ENCODE data around the gene SNX9. TPM values are rescaled to one million over a fixed set of nuclear protein-coding genes. Genes with fewer than 3 reads are reported as not detected.
A peak's percentile ranks its signal among the peaks of the same experiment; 100 is the strongest.
"Not testable (repeated sequence)": the region's sequence is repeated elsewhere in the genome, so short reads cannot be mapped to it uniquely, and the experiment has no call there.

The SNX9 gene
- total RNA-seq, 1 experiment from 2014 or later = 51.4 TPM

GRCh38 chr6:157942351-157942750, 119.3 kb downstream of the SNX9 start:
- H3K36me3 ChIP-seq = peaks cover 92% of the 10 kb centered on the region

DNA sequence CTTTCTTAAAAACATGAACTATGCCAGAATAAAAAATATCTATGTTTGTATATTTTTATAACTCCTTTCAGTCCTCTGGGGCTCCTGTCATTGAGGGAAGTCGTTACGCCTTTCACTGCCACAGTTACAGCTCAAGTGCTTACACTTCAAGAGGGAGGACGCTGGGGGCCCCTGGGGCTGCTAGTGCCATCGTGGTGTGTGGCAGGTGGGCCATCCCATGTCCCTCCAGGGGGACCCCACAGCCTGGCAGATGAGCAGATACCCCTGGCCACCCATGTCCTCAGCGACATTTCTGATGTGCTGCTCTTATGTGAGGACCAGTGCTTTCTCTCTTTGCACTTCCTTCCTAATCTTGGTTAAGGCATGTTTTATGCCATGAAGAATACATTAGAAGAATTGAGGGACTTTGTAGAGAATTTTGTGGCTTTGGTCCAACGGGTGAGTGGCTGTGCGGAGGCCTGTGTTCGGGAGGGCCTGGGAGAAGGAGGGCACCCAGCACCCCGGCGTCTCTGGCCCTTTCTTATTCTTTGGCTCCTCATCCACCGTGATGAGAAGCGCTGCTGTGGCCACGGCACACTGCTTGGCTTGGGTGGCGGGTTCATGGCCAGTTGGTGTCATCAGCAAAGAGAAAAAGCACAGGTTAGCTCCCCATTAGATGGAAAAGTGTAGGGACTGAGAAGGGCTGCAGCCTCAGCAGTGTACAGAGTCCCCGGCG, 120.4 kb downstream of the SNX9 start:
- Histone ChIP-seq H3K27me3 (no peaks in the 10 kb centered on the region), H3K9me3 (peaks cover 6% of the 10 kb centered on the region), H3K36me3 (peaks cover 90% of the 10 kb centered on the region), H3K4me3 (no peak overlapping the region)
- no peak for DNase-seq

More at GRCh38 chr6:157942351-157942750, 119.3 kb downstream of the SNX9 start:
- no peak for DNase-seq
- Histone ChIP-seq H3K4me3 (no peak overlapping the region), H3K27me3 (no peaks in the 10 kb centered on the region), H3K9me3 (peaks cover 1% of the 10 kb centered on the region; the same call in 1 of the 2 replicates)

- H3K9me3 ChIP-seq = peaks cover 6% of the 10 kb centered on the region
- H3K36me3 ChIP-seq = peaks cover 84% of the 10 kb centered on the region
- H3K27me3 ChIP-seq = no peaks in the 10 kb centered on the region
- H3K4me3 ChIP-seq = no peak overlapping the region
- no peak for DNase-seq
These were observed 120.9 kb downstream of the SNX9 start for GRCh38 chr6:157943964-157944283.

DNA sequence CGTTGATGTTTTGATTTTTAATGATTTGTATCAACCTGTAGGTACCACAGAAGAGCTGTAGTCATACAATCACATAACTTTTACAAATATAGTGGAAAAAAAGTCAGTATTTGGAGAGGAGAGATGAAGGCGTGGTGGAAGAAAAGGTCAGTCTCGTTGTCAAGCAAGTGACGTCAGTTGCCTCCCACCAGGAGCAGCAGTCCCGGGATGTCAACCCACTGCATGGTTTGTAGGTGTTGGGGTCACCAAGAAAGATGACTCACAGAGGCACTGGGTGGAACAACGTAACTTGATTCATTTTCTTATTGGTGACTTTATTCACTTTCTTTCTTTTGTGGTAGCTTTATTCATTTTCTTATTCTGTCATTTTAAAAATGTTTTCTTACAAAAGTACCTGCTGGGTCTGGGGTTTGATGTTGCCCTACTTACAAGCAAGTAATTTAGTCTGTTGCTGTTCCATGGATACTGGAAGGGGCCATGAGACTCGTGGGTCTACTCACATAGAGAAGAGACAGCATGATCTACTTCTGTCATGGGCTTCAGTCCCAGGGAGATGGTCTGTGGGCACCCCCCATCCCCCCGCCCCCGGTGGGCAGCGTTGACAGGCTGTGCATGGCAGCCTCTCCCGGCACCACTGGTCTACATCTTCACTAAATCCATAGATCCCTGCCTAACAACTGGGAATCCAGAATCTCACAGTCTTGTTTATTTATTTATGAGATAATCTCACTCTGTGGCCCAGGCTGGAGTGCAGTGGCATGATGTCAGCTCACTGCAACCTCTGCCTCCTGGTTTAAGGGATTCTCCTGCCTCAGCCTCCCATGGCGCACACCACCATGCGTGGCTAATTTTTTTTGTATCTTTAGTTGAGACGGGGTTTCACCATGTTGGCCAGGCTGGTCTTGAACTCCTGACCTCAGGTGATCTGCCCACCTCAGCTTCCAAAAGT, 122.2 kb downstream of the SNX9 start:
- no peak for DNase-seq
- Histone ChIP-seq H3K36me3 (peaks cover 74% of the 10 kb centered on the region), H3K9me3 (peaks cover 12% of the 10 kb centered on the region), H3K4me3 (no peak overlapping the region), H3K27me3 (no peaks in the 10 kb centered on the region)

DNA sequence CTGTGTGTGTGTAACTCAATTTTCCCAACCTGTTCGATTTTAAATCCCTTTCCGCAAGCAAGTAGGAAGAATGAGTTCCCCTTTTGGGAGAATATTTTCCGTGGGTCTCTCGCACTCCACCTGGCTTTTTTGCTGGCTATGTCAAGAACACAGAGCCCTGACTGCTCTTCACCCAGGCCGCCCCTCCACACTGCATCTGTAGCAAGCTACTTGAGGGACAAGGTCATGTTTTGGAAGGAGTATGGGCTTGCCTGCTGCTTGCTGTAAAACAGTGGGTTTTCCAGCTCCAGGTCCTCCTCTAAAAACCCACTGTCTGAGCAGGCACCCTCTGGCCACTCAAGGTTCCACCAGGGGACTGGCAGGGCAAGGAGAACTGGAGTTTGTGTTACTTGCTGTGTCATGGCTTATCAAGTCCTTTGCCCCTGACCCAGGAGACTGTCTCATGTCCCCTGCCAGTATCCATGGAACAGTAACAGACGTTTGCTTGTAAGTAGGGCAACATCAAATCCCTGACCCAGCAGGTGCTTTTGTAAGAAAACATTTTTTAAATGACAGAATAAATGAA, 123.1 kb downstream of the SNX9 start:
- DNase-seq = no peak
- Histone ChIP-seq H3K36me3 (peaks cover 65% of the 10 kb centered on the region), H3K27me3 (no peaks in the 10 kb centered on the region)

GRCh38 chr6:157946865-157947532, 124.0 kb downstream of the SNX9 start:
- no peak for DNase-seq

More for the DNA sequence above, 123.1 kb downstream of the SNX9 start:
- peaks cover 12% of the 10 kb centered on the region for H3K9me3 ChIP-seq
- no peak overlapping the region for H3K4me3 ChIP-seq

DNA sequence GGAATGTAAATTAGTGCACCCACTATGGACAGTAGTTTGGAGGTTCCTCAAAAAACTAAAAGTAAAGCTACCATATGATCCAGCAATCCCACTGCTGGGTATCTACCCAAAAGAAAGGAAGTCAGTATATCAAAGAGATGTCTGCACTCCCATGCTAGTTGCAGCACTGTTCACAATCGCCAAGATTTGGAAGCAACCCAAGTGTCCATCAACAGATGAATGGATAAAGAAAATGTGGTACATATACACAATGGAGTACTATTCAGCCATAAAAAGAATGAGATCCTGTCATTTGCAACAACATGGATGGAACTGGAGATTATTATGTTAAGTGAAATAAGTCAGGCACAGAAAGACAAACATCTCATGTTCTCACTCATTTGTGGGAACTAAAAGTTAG, 127.9 kb downstream of the SNX9 start:
- not testable (repeated sequence) for H3K27me3 ChIP-seq, H3K4me3 ChIP-seq, DNase-seq
- Histone ChIP-seq H3K9me3 (peaks cover 12% of the 10 kb centered on the region), H3K36me3 (peaks cover 19% of the 10 kb centered on the region)

More at GRCh38 chr6:157946865-157947532, 124.0 kb downstream of the SNX9 start:
- Histone ChIP-seq H3K4me3 (no peak overlapping the region), H3K27me3 (no peaks in the 10 kb centered on the region), H3K36me3 (peaks cover 58% of the 10 kb centered on the region), H3K9me3 (peaks cover 12% of the 10 kb centered on the region)

DNA sequence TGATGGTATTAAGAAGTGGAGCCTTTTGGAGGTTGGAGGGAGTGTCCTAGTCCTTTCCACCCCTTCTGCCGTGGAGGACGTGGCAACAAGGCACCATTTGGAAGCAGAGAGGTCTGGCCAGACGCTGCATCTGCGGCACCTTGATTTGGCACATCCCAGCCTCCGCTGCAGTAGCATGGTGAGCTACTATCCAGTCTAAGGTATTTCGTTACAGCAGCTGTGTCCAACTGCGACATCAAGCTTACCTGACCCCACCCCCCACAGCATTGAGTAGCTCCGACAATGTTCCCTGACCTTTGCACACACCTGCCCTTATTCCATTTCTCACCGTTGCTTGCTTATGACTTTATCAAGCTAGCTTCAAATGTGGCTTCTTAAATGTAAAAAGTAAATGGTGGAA, 128.8 kb downstream of the SNX9 start:
- Histone ChIP-seq H3K4me3 (no peak overlapping the region), H3K36me3 (peaks cover 11% of the 10 kb centered on the region), H3K9me3 (peaks cover 12% of the 10 kb centered on the region), H3K27me3 (no peaks in the 10 kb centered on the region)
- DNase-seq = no peak

DNA sequence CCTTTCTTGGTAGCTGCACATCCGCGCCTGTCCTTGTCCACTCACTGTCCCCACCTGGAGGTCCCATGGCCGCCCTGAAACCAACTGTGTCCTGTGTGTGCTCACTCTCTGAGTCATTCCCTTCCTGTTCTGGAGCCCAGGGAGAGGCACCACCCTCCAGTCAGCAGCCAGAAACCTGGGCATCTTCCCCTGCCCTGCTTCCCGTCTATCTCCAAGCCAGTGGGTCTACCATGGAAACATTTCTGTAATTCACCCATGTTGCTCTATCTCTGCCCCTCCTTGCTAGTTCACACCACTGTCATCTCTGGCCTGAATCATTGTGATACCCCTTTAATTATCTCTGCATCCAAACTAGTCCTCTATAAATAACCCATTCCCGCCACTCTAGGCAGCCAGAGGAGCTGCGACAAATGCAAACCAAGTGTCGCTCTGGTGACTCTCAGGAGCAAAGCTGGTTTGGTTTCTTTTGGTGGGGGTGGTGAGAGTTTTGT, 129.9 kb downstream of the SNX9 start:
- Histone ChIP-seq H3K4me3 (no peak overlapping the region), H3K9me3 (peaks cover 11% of the 10 kb centered on the region), H3K36me3 (peaks cover under 1% of the 10 kb centered on the region; the same call in 1 of the 2 replicates), H3K27me3 (no peaks in the 10 kb centered on the region)
- peak; percentile 26 for DNase-seq

DNA sequence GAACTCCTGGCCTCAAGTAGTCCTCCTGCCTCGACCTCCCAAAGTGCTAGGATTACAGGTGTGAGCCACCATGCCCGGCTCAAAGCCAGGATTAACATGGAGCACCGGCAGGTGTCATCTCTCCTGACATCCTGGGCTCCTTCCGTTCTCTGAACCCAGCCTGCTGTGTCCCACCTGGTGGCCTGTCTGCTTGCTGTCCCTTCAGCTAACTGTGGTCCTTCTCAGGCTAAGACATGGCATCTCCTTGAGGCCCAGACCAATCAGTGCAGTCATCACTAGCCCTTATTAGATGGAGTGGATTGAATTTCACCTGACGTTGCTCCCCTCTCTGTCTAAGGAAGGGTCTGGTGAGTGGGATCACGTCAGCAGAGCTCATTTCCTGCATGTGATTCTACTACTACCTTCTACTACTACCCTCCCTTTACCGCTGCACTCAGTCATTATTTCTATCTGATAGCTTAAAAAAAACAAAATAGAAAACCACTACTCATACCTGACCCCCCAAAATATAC, 130.6 kb downstream of the SNX9 start:
- DNase-seq = no peak
- Histone ChIP-seq H3K4me3 (no peak overlapping the region), H3K27me3 (no peaks in the 10 kb centered on the region), H3K9me3 (peaks cover 10% of the 10 kb centered on the region), H3K36me3 (no peaks in the 10 kb centered on the region)

DNA sequence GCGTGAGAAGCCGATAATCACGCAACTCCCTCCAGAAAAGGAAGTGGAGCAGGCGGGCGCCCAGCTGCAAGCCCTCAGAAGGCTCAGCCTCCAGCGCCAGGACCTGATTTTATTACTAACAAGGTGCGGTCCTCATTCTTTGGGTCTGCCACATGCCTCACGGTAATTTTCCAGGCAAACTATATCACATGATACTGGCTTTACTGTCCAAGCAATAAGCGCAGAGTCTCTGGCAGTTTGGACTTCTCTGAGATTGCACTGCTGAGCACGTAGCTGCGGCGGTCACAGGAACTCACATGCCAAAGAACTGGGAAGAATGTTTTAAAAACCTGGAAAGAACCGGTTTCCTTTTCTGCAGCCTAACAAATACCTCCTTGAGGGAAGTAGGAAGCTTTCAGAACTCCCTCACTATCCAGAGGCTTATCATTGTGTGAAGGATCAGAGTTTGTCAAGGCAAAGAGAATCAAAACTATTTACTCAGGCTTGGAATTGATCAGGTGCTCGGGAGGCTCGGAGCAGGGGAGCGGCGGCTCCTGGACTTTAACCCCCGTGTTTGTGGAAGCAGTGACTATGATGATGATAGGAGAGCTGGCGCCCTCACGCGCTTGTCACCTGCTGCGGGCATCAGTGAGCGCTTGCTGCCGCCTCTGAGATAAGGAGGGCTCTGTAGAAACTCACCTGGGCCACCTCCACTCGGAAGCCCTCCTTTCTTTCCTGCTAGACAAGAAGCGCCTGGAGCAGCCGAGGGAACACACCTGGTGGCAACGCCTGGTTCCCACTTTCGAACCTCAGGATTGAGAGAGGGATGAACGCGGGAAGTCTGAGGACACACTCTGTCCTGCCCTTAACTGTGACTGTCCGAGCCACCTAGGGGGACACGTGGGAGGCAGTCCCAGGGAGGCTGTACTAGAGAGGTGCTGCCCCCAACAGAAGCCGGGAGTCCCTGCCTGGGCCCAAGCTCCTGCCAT, 131.4 kb downstream of the SNX9 start:
- no peak for DNase-seq
- Histone ChIP-seq H3K27me3 (no peaks in the 10 kb centered on the region), H3K9me3 (peaks cover 16% of the 10 kb centered on the region), H3K36me3 (no peaks in the 10 kb centered on the region), H3K4me3 (no peak overlapping the region)

- H3K27me3 ChIP-seq = no peaks in the 10 kb centered on the region
- no peak for DNase-seq
- no peak overlapping the region for H3K4me3 ChIP-seq
- peaks cover 18% of the 10 kb centered on the region for H3K9me3 ChIP-seq
- H3K36me3 ChIP-seq = no peaks in the 10 kb centered on the region
These were observed 132.6 kb downstream of the SNX9 start for GRCh38 chr6:157955675-157956074.

DNA sequence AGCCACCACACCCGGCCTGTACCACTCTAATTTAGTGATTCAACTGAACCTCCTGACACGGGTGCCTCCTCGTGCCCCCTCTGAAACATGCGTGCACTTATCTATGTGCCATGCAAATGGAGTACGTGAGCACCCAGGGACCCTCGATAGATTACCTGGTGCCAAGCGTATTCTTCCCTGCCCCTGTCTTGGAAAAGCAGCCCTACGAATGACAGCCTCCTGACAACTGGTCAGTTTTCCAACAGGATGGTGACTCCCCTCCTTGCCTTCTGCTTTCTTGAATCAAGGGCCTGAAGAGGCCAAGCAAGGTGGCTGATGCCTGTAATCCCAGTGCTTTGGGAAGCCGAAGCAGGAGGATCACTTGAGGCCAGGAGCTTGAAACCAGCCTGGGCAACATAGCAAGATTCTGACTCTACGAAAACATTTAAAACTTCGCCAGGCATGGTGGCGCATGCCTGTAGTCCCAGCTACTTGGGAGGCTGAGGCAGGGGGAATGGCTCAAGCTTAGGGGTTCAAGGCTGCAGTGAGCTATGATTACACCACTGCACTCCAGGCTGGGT, 133.2 kb downstream of the SNX9 start:
- H3K27me3 ChIP-seq = no peaks in the 10 kb centered on the region
- H3K9me3 ChIP-seq = peaks cover 18% of the 10 kb centered on the region
- H3K36me3 ChIP-seq = no peaks in the 10 kb centered on the region
- no peak overlapping the region for H3K4me3 ChIP-seq
- DNase-seq = no peak

- no peaks in the 10 kb centered on the region for H3K27me3 ChIP-seq
- peaks cover 18% of the 10 kb centered on the region for H3K9me3 ChIP-seq
- DNase-seq = no peak
These were observed 136.6 kb downstream of the SNX9 start for GRCh38 chr6:157959451-157960227.

More at GRCh38 chr6:157959451-157960227, 136.6 kb downstream of the SNX9 start:
- Histone ChIP-seq H3K4me3 (no peak overlapping the region), H3K36me3 (no peaks in the 10 kb centered on the region)
